Measurements from ENCODE around the gene CCDC187. TPM values are rescaled to one million over a fixed set of nuclear protein-coding genes. Genes with fewer than 3 reads are reported as not detected.

Gene CCDC187
- total RNA-seq, 1 experiment from 2014 or later, result not detected

DNA sequence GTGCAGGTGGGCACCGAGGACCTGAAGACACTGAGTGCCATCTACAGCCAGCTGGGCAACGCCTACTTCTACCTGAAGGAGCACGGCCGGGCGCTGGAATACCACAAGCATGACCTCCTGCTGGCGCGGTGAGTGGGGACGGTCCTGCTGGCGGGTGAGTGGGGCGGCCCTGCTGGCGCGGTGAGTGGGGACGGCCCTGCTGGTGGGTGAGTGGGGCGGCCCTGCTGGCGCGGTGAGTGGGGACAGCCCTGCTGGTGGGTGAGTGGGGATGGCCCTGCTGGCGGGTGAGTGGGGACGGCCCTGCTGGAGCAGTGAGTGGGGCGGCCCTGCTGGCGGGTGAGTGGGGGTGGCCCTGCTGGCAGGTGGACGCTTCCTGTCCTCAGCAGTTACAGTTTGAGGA lies 30.6 kb upstream of the CCDC187 start:
- H3K27ac ChIP-seq, result no peak overlapping the region
- no peak for DNase-seq
- H3K27me3 ChIP-seq, result no peaks in the 10 kb centered on the region
- H3K9me3 ChIP-seq (replicated peaks), result no peaks in the 10 kb centered on the region
- no peaks in the 10 kb centered on the region for H3K4me1 ChIP-seq
- H3K36me3 ChIP-seq, result peaks cover 53% of the 10 kb centered on the region
- H3K4me3 ChIP-seq, result no peak overlapping the region

DNA sequence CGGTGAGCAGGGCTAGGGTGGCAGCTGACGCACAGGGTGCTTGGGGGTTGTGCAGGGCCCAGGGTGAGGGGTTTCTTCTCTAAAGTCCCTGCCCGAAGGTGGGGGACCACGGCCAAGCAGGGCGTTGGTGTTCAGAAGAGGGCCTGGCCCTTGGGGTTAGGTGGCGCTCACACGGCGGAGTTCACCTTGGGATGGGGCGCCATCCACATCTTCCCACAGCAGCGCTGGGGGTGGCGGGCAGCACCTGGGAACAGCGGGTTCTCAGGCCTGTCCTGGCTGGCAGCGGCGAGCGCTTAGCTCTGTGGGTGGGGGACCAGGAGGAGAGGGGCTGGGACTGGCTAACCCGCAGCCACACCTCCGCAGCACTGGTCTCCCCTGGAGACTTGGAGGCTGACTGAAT lies 29.6 kb upstream of the CCDC187 start:
- DNase-seq, result no peak
- Histone ChIP-seq H3K4me3 (no peak overlapping the region), H3K27ac (no peak overlapping the region), H3K27me3 (no peaks in the 10 kb centered on the region), H3K36me3 (peaks cover 45% of the 10 kb centered on the region), H3K9me3 (replicated peaks) (no peaks in the 10 kb centered on the region), H3K4me1 (peaks cover 4% of the 10 kb centered on the region; the same call in 1 of the 2 replicates)

DNA sequence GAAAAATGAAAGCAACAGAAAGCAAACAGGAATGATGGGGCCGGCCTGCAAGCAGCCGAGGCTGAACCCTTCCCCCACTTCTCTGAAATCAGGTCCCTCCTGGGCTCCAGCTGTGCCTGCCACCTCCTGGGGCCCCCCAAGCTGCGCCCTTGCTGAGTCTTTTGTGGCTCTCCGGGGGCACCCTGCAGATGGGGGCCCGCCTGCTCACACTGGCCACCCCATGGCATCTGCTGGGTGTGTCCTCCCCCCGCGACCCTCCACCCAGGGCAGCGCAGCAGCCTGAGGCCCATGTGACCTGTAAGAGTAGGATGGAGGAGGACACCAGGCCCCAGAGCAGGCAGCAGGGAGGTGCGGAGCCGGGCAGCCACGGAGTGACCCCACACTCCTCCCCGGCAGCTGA lies 29.2 kb upstream of the CCDC187 start:
- peaks cover 4% of the 10 kb centered on the region; the same call in 1 of the 2 replicates for H3K4me1 ChIP-seq
- DNase-seq, result no peak
- no peak overlapping the region for H3K4me3 ChIP-seq
- H3K27ac ChIP-seq, result no peak overlapping the region
- no peaks in the 10 kb centered on the region for H3K9me3 ChIP-seq (replicated peaks)
- no peaks in the 10 kb centered on the region for H3K27me3 ChIP-seq
- H3K36me3 ChIP-seq, result peaks cover 40% of the 10 kb centered on the region

DNA sequence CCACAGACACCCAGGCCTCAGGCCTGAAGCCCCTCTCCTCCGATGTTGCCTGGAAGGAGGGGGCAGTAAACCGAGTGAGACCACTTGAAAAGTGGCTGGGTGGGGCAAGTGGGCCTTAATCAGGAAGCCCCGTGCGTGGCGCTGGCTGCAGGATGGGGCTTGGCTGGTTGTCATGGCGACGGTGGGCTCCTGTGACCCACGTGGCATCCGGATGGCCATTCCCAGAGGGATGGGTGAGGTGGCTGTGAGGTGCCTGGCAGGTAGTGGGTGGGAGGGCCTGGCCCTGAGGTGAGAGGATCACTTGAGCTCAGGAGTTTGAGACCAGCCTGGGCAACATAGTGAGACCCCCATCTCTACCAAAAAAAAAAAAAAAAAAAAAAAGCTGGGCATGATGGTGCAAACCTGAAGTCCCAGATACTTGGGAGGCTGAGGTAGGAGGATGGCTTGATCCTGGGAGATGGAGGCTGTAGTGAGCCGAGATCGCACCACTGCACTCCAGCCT lies 28.6 kb upstream of the CCDC187 start:
- DNase-seq, result no peak
- no peaks in the 10 kb centered on the region for H3K9me3 ChIP-seq (replicated peaks)
- H3K36me3 ChIP-seq, result peaks cover 37% of the 10 kb centered on the region
- peaks cover 4% of the 10 kb centered on the region; the same call in 1 of the 2 replicates for H3K4me1 ChIP-seq
- no peak overlapping the region for H3K27ac ChIP-seq
- H3K27me3 ChIP-seq, result no peaks in the 10 kb centered on the region
- no peak overlapping the region for H3K4me3 ChIP-seq

DNA sequence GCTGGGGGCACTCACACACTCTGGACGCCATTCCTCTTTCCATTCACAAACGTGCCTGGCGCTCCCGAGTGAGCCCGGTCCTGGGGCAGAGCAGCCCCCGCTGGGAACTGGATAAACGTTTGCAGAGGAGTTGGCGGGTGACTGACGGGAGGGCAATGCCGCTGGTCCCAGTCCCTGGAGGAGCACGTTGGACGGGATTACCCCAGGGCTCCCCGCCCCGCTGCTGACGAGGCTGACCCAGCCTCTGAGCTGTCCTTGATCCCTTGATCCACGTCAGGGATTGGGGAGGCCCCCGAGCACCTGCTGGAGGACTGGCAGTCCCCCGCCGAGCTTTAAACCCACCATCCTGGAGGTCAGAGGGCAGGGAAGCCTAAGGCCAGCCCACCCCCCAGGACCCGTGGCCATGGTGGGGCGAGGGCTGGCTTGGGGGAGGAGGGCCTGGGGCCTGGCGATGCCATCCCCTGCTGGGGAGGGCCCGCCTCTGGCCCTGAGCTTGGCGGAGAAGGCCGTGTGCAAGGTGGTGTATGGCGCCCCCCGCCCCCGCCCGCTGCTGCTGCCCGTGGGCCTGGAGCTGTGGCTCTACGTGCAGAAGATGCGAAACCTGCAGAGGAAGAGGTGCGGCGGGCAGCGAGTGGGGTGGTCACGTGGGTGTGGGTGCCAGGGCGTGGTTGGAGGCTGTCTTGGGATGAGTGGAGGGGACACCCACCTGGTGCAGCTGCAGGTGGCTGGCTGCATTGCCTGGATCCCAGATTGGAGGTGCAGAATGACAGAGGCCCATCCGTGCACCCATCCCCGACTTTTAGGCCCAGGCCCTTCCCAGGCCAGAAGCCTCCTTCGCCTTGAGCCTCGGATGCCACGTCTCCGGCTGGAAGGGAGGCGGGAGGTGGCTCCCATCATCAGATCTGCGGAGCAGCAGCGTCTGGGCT lies 27.9 kb upstream of the CCDC187 start:
- DNase-seq, result no peak
- Histone ChIP-seq H3K27me3 (no peaks in the 10 kb centered on the region), H3K4me1 (peaks cover 6% of the 10 kb centered on the region; the same call in 1 of the 2 replicates), H3K36me3 (peaks cover 32% of the 10 kb centered on the region), H3K4me3 (no peak overlapping the region), H3K27ac (no peak overlapping the region), H3K9me3 (replicated peaks) (no peaks in the 10 kb centered on the region)

DNA sequence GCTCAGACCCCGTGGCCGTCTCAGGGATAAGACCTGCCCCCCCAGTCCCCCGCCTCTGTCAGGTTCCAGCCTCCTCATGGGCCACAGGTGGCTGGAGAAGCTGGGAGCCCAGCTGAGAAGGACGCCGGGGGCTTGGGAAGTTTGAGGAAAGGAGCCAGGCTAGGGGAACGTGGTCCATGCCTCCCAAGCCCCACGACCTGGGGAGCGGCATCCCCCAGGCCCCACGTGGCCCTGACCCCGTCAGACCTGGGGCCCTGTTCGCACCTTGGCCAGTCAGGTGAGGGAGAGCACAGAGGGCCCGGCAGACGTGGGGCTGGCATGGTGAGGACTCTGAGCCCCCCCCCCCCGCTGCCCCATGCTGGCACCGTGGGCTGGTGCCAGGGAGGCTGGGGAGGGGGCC lies 27.1 kb upstream of the CCDC187 start:
- no peaks in the 10 kb centered on the region for H3K27me3 ChIP-seq
- peaks cover 24% of the 10 kb centered on the region for H3K36me3 ChIP-seq
- H3K4me1 ChIP-seq, result peaks cover 10% of the 10 kb centered on the region; the same call in 1 of the 2 replicates
- no peak for DNase-seq
- H3K27ac ChIP-seq, result no peak overlapping the region
- H3K9me3 ChIP-seq (replicated peaks), result no peaks in the 10 kb centered on the region
- H3K4me3 ChIP-seq, result no peak overlapping the region

DNA sequence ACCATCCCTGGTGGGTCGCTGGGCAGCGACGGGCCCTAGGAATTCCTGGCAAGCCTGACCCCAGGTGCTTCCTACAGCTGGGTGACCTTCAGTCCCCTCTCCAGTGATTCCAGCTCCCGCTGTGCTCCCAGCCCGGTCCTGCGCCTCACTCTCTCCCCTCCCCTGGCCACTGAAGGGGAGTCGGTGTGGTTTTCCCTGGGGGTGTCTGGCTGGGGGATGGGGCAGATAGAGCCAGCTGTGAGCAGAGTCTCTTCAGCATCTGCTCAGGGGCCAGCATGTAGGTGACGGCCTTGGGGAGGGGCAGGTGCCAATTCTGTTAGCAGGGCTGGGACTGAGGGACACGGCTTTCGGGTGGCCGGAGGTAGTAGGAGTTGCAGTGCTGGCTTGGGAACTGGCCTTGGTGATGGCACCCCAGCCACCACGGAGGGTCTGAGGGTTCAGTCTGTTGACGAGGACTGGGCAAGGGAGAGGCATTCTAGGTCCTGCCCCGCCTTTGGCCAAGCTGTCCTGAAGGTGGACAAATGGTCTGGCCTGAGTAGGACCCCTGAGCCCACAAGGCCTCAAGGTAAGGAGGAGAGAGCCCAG lies 26.6 kb upstream of the CCDC187 start:
- Histone ChIP-seq H3K36me3 (peaks cover 21% of the 10 kb centered on the region), H3K4me3 (no peak overlapping the region), H3K4me1 (peaks cover 15% of the 10 kb centered on the region), H3K27me3 (no peaks in the 10 kb centered on the region), H3K27ac (no peak overlapping the region), H3K9me3 (replicated peaks) (no peaks in the 10 kb centered on the region)
- no peak for DNase-seq

DNA sequence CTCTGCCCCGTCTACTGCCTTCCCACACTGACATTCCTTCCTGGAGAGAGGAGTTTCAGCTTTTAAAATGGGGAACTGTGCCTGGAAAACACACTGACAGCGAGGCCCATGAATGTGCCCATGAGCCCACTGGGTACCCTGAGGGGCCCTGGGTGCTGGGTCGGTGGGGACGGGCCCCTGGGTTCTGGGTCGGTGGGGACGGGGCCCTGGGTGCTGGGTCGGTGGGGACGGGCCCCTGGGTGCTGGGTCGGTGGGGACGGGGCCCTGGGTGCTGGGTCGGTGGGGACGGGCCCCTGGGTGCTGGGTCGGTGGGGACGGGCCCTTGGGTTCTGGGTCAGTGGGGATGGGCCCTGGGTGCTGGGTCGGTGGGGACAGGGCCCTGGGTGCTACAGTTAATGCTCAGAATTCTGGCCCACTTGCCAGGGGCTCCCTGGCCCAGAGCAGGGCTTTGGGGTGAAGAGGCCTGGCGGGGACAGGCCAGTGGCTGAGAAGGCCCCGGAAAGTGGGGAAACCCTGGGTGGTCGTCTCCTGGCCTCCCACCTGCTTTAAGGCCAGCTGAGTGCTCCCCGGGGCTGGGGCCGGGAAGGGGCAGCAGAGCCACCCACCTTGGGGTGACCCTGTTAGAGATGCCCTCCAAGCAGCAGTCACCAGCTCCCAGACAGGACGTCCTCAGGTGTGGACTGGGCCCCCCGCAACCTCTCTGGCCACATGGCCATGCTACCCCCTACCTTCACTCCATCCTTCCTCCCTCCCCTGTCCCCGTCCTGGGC lies 25.9 kb upstream of the CCDC187 start:
- H3K4me1 ChIP-seq, result peaks cover 20% of the 10 kb centered on the region
- no peak overlapping the region for H3K27ac ChIP-seq
- H3K4me3 ChIP-seq, result peak overlapping the region; percentile 76; the same call in 1 of the 2 replicates
- H3K9me3 ChIP-seq (replicated peaks), result no peaks in the 10 kb centered on the region
- H3K27me3 ChIP-seq, result no peaks in the 10 kb centered on the region
- no peak for DNase-seq
- peaks cover 16% of the 10 kb centered on the region for H3K36me3 ChIP-seq

DNA sequence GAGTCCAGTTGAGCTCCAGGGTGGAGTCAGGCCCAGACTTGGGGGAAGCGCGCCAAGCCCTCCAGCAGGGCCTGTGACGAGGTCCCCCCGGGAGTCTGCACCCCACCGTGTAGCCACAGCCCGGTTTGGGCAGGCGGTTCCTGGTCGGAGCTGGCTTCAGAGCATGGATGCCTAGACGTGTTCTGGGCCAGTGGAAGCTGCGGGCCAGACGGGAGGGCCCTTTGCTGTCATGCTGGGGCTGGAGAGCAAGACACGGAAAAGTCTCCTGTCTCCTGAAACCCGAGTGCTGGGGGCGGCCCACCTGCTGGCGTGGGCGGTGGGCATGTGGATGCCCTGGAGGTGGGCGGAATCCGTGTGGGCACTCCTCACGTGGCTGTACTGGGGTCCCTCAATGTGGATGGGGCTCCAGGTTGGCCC lies 25.3 kb upstream of the CCDC187 start:
- H3K4me3 ChIP-seq, result peak overlapping the region; percentile 76
- no peaks in the 10 kb centered on the region for H3K9me3 ChIP-seq (replicated peaks)
- DNase-seq, result no peak
- H3K27ac ChIP-seq, result peak overlapping the region; percentile 63
- no peaks in the 10 kb centered on the region for H3K27me3 ChIP-seq
- H3K36me3 ChIP-seq, result peaks cover 14% of the 10 kb centered on the region
- H3K4me1 ChIP-seq, result peaks cover 20% of the 10 kb centered on the region

DNA sequence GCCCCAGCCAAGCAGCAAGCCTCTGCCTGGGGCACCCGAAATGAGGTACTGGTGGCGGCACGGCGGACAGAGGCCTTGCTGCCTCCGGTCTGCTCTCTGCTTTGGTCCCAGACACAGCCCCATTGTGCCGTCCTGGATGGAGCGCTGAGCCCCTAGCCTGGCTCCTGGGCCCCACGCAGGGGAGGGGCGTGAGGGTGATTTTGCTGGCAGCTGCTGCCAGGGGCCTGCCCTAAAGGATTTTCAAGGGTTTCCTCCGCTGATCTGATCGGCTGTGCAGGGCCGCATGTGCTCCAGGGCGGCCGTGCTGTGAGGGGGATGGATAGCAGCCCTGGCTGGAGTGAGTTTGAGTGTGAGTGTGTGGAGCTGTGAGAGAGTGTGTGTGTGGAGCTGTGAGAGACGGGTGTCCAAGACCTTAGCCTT lies 24.7 kb upstream of the CCDC187 start:
- Histone ChIP-seq H3K4me1 (peaks cover 20% of the 10 kb centered on the region), H3K9me3 (replicated peaks) (no peaks in the 10 kb centered on the region), H3K27ac (peak overlapping the region; percentile 63), H3K27me3 (peaks cover 2% of the 10 kb centered on the region; the same call in 1 of the 2 replicates), H3K4me3 (peak overlapping the region; percentile 76), H3K36me3 (peaks cover 12% of the 10 kb centered on the region; the same call in 1 of the 2 replicates)
- DNase-seq, result peak; percentile 95 to 96

DNA sequence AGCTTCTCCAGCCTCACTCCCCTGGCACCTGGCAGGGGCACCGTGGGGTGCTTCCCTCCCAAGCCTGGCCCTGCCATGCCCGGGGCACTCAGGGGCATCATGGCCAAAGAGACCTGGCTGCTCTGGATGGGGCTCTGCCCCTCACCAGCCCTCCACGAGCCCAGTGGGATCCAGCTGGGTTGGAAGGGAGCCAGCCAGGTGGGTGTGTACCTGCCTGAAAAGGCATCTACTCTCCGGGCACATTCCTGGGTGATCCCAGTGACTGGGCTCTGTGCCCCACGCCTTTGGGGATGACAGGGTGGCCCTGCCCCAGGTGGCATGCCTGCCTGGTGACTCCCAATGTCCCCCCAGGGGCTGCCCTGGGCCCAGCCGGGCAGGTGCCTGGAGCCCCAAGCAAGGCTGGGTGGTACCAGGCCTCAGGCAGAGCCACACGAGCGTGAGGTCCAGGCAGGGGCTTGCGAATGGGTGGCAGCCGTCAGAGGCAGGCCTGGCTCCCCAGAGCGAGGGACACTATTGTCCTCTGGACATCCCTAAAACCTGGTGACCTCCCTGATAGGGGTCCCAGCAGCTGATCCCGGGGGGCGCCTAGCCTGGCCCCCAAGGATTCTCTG lies 24.2 kb upstream of the CCDC187 start:
- Histone ChIP-seq H3K27me3 (peaks cover 7% of the 10 kb centered on the region; the same call in 1 of the 2 replicates), H3K4me3 (peak overlapping the region; percentile 76), H3K9me3 (replicated peaks) (no peaks in the 10 kb centered on the region), H3K36me3 (peaks cover 12% of the 10 kb centered on the region; the same call in 1 of the 2 replicates), H3K4me1 (peaks cover 20% of the 10 kb centered on the region), H3K27ac (peak overlapping the region; percentile 63)
- no peak for DNase-seq

DNA sequence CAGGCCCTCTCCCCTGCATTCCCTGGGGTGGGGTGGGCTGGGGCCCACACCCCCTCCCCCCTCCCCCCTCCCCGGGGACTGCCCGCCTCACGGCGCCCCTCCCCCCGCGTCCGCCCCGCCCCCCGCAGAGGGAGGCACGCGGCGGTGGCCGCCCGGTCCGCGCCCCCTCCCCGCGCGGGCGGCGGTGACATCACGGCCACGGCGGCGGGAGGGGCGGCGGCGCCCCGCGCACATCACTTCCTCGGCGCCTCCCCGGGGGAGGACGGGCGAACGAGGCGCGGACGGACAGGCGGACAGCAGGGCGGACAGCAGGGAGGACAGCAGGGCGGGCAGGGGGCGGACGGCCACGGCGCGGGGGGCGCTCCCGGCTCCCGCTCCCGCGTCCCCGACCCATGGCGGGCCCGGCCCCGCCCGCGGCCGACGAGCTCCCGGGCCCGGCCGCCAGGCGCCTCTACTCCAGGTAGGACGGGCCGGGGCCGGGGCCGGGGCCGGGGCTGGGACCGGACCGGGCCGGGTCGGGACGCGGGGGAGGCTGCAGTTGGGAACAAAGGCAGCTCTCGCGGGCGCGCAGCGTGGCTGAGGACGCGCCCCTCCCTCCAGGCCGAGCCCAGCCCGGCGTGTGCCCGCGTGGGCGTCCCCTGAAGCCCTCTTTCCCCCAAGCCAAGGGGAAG lies 23.5 kb upstream of the CCDC187 start, which contains the start of gene GPSM1:
Gene GPSM1 (plus strand): TSS at position 236 of the 671 bp plus-strand sequence. CDS start 157 bp downstream, at position 393.
- peak within 1 kb of the TSS; percentile 85 for H3K27ac ChIP-seq
- peak within 1 kb of the TSS; percentile 76 for H3K4me3 ChIP-seq
- peak in 1 of 2 experiments; percentile 64 for DNase-seq
- H3K9me3 ChIP-seq (replicated peaks), result no peaks in the 10 kb centered on the region
- H3K27me3 ChIP-seq, result peaks cover 14% of the 10 kb centered on the region
- peaks cover 11% of the 10 kb centered on the region; the same call in 1 of the 2 replicates for H3K36me3 ChIP-seq
- H3K4me1 ChIP-seq, result peaks cover 24% of the 10 kb centered on the region

DNA sequence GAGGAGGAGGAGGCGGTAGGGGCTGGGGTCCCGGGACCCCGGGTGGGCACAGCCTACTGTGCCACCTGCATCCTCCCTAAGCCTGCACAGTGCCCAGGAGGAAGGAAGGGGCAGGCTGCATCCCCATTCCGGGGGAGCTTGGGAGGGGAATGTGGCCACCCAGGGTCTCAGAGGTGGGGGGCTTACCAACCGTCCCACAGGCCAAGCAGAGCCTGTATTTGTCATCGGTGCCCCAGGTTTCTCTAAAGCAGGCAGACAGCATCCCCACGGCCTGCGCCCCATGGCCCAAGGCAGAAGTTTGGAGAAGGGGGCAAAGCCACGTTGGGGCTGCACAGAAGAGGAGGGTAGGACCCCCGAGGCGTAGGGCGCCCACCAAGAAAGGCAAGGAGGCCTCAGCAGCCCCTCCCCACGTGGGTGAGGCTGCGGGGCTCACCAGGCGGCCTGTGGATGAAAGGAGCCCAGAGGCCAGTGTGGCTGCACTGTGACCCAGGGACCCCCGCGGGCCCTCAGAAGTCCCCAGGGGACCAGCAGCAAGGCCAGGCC lies 22.9 kb upstream of the CCDC187 start:
- H3K9me3 ChIP-seq (replicated peaks), result no peaks in the 10 kb centered on the region
- H3K4me1 ChIP-seq, result peaks cover 24% of the 10 kb centered on the region
- peaks cover 17% of the 10 kb centered on the region for H3K27me3 ChIP-seq
- H3K27ac ChIP-seq, result peak overlapping the region; percentile 85
- DNase-seq, result peak; percentile 52 to 61
- H3K4me3 ChIP-seq, result peak overlapping the region; percentile 76
- H3K36me3 ChIP-seq, result peaks cover 5% of the 10 kb centered on the region; the same call in 1 of the 2 replicates
